ENCODE results near the gene LUM. TPM values are rescaled to one million over a fixed set of nuclear protein-coding genes. Genes with fewer than 3 reads are reported as not detected.

Gene LUM
- total RNA-seq, 1 experiment from 2014 or later = not detected

DNA sequence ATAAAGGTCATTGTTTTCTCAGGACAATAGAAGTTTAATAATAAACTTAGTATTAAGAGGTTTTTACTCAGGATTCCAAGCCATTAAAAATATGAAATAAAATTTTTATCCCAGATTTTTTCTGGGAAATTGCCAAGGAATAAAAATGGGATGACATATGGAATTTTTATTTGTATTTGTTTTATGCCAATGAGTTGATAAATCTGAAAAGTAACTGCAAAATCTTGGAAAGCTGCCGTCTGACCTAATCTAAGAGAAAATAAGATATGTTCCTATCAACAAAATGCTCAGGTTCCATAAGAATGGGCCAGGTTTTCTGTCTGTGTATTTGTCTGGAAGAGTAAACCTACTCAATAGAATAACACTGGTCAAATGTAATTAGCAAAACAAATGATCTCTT is 31.3 kb downstream of the LUM start:
- H3K14ac ChIP-seq (ENCODE audit: insufficient read depth, low read length) = no peak overlapping the region
- Mint-ChIP-seq H3K4me3 (no peak overlapping the region), H3K9me3 (no peaks in the 10 kb centered on the region), H3K36me3 (ENCODE audit: insufficient read depth in 1 of 3, low read depth in 3 of 3) (no peaks in the 10 kb centered on the region), H3K4me1 (peaks cover 6 to 10% of the 10 kb centered on the region in 2 experiments), H3K27me3 (ENCODE audit: low read depth) (no peaks in the 10 kb centered on the region), H3K27ac (no peak overlapping the region)
- H3K4me2 ChIP-seq (ENCODE audit: insufficient read depth, insufficient read length, low read length) = no peak overlapping the region
- no peak overlapping the region for H2BK15ac ChIP-seq (ENCODE audit: low read depth, low read length)
- no peak for DNase-seq
- no peaks in the 10 kb centered on the region for H3K27me3 ChIP-seq (ENCODE audit: insufficient read depth, low read length)
- H4K91ac ChIP-seq (ENCODE audit: insufficient read length, low read depth, low read length) = no peak overlapping the region
- no peaks in the 10 kb centered on the region for H3K9me3 ChIP-seq (ENCODE audit: control insufficient read depth, low read depth, low read length)
- no peak overlapping the region for H2AK5ac ChIP-seq (ENCODE audit: insufficient read length, low read length)
- H3T11ph ChIP-seq (ENCODE audit: low read length) = no peak overlapping the region
- no peak overlapping the region for H2BK120ac ChIP-seq (ENCODE audit: low read depth, low read length, poor library complexity, severe bottlenecking)
- no peak overlapping the region for H3K18ac ChIP-seq (ENCODE audit: insufficient read length, low read depth, low read length)
- H3K56ac ChIP-seq (ENCODE audit: insufficient read length, low read depth, low read length) = no peak overlapping the region
- no peaks in the 10 kb centered on the region for H3K79me1 ChIP-seq (ENCODE audit: insufficient read depth, low read depth, low read length, poor library complexity, severe bottlenecking)
- no peak overlapping the region for H3K4ac ChIP-seq (ENCODE audit: low read depth, low read length)
- no peak overlapping the region for H2BK5ac ChIP-seq (ENCODE audit: insufficient read length, low read length)
- H4K5ac ChIP-seq (ENCODE audit: insufficient read length, low read depth, low read length) = no peak overlapping the region
- WGBS (ENCODE audit: extremely low coverage, insufficient read length, low lambda C conversion rate) = no CpG with 5 or more reads among the region's 1 CpG
- H4K8ac ChIP-seq (replicated peaks; ENCODE audit: insufficient read length, low read depth, low read length) = no peak overlapping the region
- H4K20me1 ChIP-seq (ENCODE audit: control insufficient read depth, insufficient read depth, insufficient read length) = no peaks in the 10 kb centered on the region
- H3K9ac ChIP-seq (ENCODE audit: extremely low read depth, insufficient read length, low read length) = no peak overlapping the region
- no peak overlapping the region for H2AFZ ChIP-seq (ENCODE audit: low read length)
- H3K23me2 ChIP-seq (ENCODE audit: insufficient read length, low read depth, low read length, poor library complexity, severe bottlenecking) = no peaks in the 10 kb centered on the region
- no peak overlapping the region for H3K23ac ChIP-seq (ENCODE audit: insufficient read length, low read depth, low read length)
- no peak overlapping the region for H2BK20ac ChIP-seq (ENCODE audit: low read depth, low read length, poor library complexity, severe bottlenecking)
- H3K4me1 ChIP-seq (ENCODE audit: insufficient read depth, low read length) = no peaks in the 10 kb centered on the region; the same call in 1 of the 2 replicates
- TF ChIP-seq, protein P1, sequence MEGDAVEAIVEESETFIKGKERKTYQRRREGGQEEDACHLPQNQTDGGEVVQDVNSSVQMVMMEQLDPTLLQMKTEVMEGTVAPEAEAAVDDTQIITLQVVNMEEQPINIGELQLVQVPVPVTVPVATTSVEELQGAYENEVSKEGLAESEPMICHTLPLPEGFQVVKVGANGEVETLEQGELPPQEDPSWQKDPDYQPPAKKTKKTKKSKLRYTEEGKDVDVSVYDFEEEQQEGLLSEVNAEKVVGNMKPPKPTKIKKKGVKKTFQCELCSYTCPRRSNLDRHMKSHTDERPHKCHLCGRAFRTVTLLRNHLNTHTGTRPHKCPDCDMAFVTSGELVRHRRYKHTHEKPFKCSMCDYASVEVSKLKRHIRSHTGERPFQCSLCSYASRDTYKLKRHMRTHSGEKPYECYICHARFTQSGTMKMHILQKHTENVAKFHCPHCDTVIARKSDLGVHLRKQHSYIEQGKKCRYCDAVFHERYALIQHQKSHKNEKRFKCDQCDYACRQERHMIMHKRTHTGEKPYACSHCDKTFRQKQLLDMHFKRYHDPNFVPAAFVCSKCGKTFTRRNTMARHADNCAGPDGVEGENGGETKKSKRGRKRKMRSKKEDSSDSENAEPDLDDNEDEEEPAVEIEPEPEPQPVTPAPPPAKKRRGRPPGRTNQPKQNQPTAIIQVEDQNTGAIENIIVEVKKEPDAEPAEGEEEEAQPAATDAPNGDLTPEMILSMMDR (conservative IDR thresholded peaks at IDR 0.05) = no peak
- no peak overlapping the region for H2BK12ac ChIP-seq (ENCODE audit: insufficient read length, low read depth, low read length)
- no peak overlapping the region for H3K27ac ChIP-seq (ENCODE audit: insufficient read length, low read depth, low read length)
- H3K79me2 ChIP-seq (ENCODE audit: insufficient read depth, low read length) = no peaks in the 10 kb centered on the region

Measured in H9 (cell line).